ENCODE measurements around the gene OR2B6. TPM values are rescaled to one million over a fixed set of nuclear protein-coding genes. Genes with fewer than 3 reads are reported as not detected.

Gene OR2B6
- total and polyA plus RNA-seq, 2 donors (not counting 1 experiment from before 2014, with no cell fraction given): 0.17 TPM; not detected in 1

GRCh38 chr6:28005975-28006374 lies 48.9 kb downstream of the OR2B6 start:
- Histone ChIP-seq H3K27ac (ENCODE audit: insufficient read depth, low read length) (no peak overlapping the region), H2AFZ (ENCODE audit: low read length) (no peak overlapping the region), H3K4me3 (replicated peaks in 1 of 4; ENCODE audit: control extremely low read depth in 1 of 4, insufficient read depth in 1 of 4, low read depth in 3 of 4, low read length in 4 of 4) (no peak overlapping the region), H3K79me2 (ENCODE audit: control insufficient read depth, insufficient read depth, low read length) (no peaks in the 10 kb centered on the region), H4K20me1 (ENCODE audit: control insufficient read depth, extremely low read depth, insufficient read depth, low read length) (no peaks in the 10 kb centered on the region), H3K36me3 (ENCODE audit: control insufficient read depth, insufficient read depth, low read length) (no peaks in the 10 kb centered on the region), H3K4me1 (ENCODE audit: control insufficient read depth, extremely low read depth, insufficient read depth, low read length) (no peaks in the 10 kb centered on the region), H3K4me2 (ENCODE audit: extremely low read depth, insufficient read depth, low read length) (no peak overlapping the region), H3K27me3 (ENCODE audit: control insufficient read depth, insufficient read depth, low read length) (no peaks in the 10 kb centered on the region), H3K9ac (ENCODE audit: insufficient read depth, low read length) (no peak overlapping the region), H3K9me3 (ENCODE audit: control insufficient read depth, insufficient read depth, low read depth, low read length) (no peaks in the 10 kb centered on the region)
- TF ChIP-seq CTCF (conservative IDR thresholded peaks at IDR 0.05 in 1 of 2, IDR thresholded peaks at IDR 0.05 in 1 of 2; ENCODE audit: low read depth in 1 of 2, low read length in 2 of 2): no peak
- TF ChIP-seq EZH2 (IDR thresholded peaks at IDR 0.05; ENCODE audit: low read length, missing control alignments): no peak
- no peak for DNase-seq (ENCODE audit: low read depth in 2 of 2)

Other genes starting within 250 kb of the OR2B6 start
- gene OR2B2, start 44.8 kb upstream of the OR2B6 start, total RNA-seq: not detected in 2 replicates
- not detected in 2 replicates for gene OR2B2, start 44.8 kb upstream of the OR2B6 start, polyA plus RNA-seq
- gene ZNF165, start 123.3 kb downstream of the OR2B6 start, total RNA-seq: 0.33 and 0.51 TPM in 2 replicates
- gene ZNF165, start 123.3 kb downstream of the OR2B6 start, polyA plus RNA-seq: 0.14 and 0.23 TPM in 2 replicates
- 5.9 and 6.6 TPM in 2 replicates for gene ZSCAN16, start 167.4 kb downstream of the OR2B6 start, total RNA-seq
- gene ZSCAN16, start 167.4 kb downstream of the OR2B6 start, polyA plus RNA-seq: 2.0 and 2.7 TPM in 2 replicates
- gene ZKSCAN8, start 184.6 kb downstream of the OR2B6 start, total RNA-seq: 16.2 and 21.6 TPM in 2 replicates
- 10.2 and 13.4 TPM in 2 replicates for gene ZKSCAN8, start 184.6 kb downstream of the OR2B6 start, polyA plus RNA-seq